ENCODE results near the gene RABL6.
A peak's percentile ranks its signal among the peaks of the same experiment; 100 is the strongest.
"Not testable (repeated sequence)": the region's sequence is repeated elsewhere in the genome, so short reads cannot be mapped to it uniquely, and the experiment has no call there.

Gene RABL6

DNA sequence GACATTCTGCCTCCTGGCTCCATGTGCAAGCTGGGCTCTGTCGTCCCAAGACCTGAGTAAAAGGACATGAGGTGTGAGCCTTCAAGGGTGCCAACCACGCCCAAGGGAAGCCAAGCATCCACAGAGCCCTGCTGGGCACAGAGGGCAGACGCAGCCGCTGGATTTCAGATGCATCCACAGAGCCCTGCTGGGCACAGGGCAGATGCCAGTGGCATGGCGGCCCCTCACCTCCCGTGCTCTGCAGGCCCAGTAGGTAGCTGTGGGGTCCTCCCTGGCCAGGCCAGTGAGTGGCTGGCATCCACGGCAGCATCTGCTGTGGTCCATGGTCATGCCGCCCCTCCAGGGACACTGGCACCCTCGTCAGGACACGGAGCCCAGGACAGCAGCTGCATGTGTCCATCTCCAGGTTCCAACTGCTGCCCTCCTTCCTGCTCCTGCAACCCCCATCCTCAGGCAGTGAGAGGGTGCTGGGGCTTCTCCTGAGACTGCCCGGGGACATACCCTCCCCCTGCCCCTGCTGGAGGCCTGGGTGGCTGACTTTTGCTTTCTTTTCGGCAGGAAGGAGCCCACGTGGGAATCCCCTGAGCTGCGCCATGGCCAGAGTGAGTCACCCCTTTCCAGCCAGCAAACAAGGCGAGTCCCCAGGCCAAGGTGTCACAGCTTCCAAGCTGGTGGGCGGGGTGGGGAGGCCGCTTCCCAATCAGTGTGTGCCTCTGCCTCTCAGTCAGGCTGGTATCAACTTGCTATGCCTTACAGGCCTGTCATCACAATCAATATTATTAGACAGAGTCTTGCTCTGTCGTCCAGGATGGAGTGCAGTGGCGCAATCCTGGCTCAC, 74.6 kb downstream of the RABL6 start:
- Histone ChIP-seq H3K27ac (ENCODE audit: low read length) (no peak overlapping the region), H3K36me3 (ENCODE audit: control insufficient read depth, low read depth, low read length) (no peaks in the 10 kb centered on the region), H3K4me3 (ENCODE audit: low read length) (no peak overlapping the region), H3K4me1 (ENCODE audit: control insufficient read depth, low read depth, low read length) (no peaks in the 10 kb centered on the region), H3K9ac (ENCODE audit: low read length) (no peak overlapping the region), H3K27me3 (ENCODE audit: control insufficient read depth, insufficient read depth, low read length) (no peaks in the 10 kb centered on the region), H3K9me3 (ENCODE audit: control insufficient read depth, low read depth, low read length) (no peaks in the 10 kb centered on the region)

DNA sequence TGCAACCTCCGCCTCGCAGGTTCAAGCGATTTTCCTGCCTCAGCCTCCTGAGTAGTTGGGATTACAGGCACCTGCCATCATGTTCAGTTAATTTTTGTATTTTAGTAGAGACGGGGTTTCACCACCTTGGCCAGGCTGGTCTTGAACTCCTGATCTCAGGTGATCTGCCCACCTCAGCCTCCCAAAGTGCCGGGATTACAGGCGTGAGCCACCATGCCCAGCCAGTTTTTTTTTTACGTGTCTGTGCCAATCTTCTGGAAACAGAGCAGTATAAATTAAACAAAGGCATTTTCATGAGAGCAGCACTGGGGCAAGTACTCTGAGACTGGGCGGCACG, 75.2 kb downstream of the RABL6 start:
- not testable (repeated sequence) for H3K36me3 ChIP-seq (ENCODE audit: control insufficient read depth, low read depth, low read length); H3K4me3 ChIP-seq (ENCODE audit: low read length); H3K4me1 ChIP-seq (ENCODE audit: control insufficient read depth, low read depth, low read length); H3K9me3 ChIP-seq (ENCODE audit: control insufficient read depth, low read depth, low read length); H3K27ac ChIP-seq (ENCODE audit: low read length); H3K27me3 ChIP-seq (ENCODE audit: control insufficient read depth, insufficient read depth, low read length); H3K9ac ChIP-seq (ENCODE audit: low read length)

DNA sequence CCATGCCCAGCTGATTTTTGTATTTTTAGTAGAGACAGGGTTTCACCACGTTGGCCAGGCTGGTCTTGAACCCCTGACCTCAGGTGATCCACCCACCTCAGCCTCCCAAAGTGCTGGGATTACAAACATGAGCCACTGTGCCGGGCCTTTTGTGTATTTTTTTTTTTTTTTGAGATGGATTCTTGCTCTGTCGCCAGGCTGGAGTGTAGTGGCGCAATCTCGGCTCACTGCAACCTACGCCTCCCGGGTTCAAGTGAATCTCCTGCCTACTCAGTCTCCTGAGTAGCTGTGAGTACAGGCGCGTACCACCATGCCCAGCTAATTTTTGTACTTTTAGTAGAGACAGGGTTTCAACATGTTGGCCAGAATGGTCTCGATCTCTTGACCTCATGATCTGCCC, 75.9 kb downstream of the RABL6 start:
- not testable (repeated sequence) for H3K9me3 ChIP-seq (ENCODE audit: control insufficient read depth, low read depth, low read length); H3K27me3 ChIP-seq (ENCODE audit: control insufficient read depth, insufficient read depth, low read length); H3K27ac ChIP-seq (ENCODE audit: low read length); H3K36me3 ChIP-seq (ENCODE audit: control insufficient read depth, low read depth, low read length); H3K9ac ChIP-seq (ENCODE audit: low read length); H3K4me1 ChIP-seq (ENCODE audit: control insufficient read depth, low read depth, low read length); H3K4me3 ChIP-seq (ENCODE audit: low read length)

DNA sequence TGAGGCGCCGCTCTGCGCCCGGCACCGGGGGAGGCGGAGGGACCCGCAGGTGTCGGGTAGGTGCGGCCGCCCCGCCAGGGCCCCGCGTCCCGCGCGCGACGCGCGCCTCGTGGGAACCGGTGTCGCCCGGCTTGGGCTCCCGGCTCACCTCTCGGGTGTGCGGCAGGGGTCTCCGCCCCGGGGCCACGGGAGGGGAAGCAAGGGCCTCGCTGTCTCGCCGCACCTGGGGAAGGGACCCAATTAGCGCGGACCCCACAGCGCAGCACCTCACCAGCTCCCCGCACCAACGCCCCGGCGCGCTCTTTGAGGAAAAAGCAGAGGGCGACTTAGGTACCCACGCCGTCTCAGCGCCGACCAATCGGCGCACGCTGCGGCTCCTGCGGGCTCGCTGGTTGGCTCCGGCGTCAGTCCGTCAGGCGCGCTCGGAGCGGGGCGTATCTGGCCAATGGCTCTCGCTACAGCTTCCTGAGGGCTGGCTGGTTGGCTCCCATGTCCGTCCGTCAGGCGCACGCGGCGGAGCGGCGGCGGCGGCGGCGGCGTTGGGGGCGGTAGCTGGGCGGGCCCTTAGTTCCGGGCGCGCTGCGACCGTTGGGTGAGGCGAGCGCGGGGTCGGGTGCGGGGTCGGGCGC, 78.3 kb downstream of the RABL6 start, which contains the start of gene TRAF2:
Gene TRAF2, plus strand, starts transcription at position 567 of the 629 bp plus-strand sequence. CDS start 12,225 bp downstream, outside the sequence.
- Histone ChIP-seq H3K9ac (ENCODE audit: low read length) (peak within 1 kb of the TSS; percentile 79), H3K27ac (ENCODE audit: low read length) (no peak within 1 kb of the TSS), H3K4me3 (ENCODE audit: low read length) (peak within 1 kb of the TSS; percentile 81), H3K27me3 (ENCODE audit: control insufficient read depth, insufficient read depth, low read length) (no peaks in the 10 kb centered on the region), H3K4me1 (ENCODE audit: control insufficient read depth, low read depth, low read length) (no peaks in the 10 kb centered on the region), H3K9me3 (ENCODE audit: control insufficient read depth, low read depth, low read length) (no peaks in the 10 kb centered on the region), H3K36me3 (ENCODE audit: control insufficient read depth, low read depth, low read length) (no peaks in the 10 kb centered on the region)

DNA sequence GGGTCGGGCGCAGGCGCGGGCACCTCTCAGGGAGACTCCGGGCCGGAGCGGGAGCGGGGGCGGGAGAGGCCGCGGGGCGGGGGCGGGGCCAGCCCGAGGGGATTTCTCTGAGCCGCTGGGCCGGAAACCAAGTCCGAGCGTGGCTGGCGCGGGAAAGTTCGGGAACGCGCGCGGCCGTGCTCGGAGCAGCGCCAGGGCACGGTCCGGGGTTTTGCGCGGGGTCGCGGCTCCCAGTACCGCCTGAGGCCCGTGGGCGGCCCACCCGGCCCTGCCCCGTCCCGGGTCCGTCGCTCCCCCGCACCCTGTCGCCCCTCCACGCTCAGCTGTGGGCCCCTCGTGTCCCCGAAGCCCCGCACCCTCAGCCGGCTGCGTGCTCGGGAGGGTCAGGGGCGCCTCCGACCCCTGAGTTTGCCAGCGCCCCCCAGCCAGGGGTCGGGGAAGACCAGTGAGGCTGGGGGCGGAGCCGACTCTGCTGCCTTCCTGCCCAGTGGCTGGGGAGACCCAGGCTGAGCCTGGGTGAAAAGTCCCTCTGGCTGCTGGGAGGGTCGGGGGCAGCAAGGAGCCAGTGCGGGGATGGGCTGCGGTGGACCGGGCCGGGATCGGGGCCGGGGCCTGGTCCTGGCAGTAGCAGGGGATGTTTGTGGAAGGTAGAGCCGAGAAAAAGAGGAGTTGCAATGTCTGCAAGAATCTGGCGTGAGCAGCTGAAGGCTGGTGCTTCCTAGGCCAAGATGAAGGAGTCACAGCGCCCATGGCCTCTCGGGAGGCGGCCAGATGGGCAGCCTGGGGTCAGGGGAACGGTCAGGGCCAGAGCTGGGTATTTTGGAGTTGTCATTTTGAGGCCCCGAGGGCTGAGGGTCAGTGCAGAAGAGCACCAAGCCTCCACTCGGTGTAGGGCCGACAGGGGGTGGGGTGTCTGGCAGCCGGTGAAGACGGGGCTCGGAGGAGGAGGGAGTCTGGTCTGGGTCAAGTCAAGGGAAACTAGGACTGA, 79.2 kb downstream of the RABL6 start:
- Histone ChIP-seq H3K9me3 (ENCODE audit: control insufficient read depth, low read depth, low read length) (no peaks in the 10 kb centered on the region), H3K27ac (ENCODE audit: low read length) (no peak overlapping the region), H3K4me3 (ENCODE audit: low read length) (peak overlapping the region; percentile 77), H3K27me3 (ENCODE audit: control insufficient read depth, insufficient read depth, low read length) (no peaks in the 10 kb centered on the region), H3K4me1 (ENCODE audit: control insufficient read depth, low read depth, low read length) (no peaks in the 10 kb centered on the region), H3K9ac (ENCODE audit: low read length) (peak overlapping the region; percentile 79), H3K36me3 (ENCODE audit: control insufficient read depth, low read depth, low read length) (no peaks in the 10 kb centered on the region)

DNA sequence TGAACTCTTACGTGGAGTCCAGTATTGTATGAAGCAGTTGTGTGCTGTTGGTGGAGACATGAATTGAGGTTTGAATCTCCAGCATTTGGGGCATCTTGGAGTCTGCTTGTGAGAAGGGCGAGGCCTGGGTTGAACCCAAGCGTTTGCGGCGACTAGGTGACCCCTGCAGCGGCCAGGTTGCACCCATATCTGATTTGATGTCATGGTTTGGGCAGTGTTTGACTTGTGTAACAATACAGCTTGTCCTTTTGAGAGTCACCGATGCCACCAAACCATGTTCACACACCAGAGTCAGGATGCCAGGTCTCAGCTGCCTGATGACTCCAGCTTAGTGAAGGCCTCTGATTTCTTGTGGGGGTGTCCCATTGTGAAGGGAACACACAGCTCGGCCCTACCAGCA, 80.7 kb downstream of the RABL6 start:
- no peaks in the 10 kb centered on the region for H3K36me3 ChIP-seq (ENCODE audit: control insufficient read depth, low read depth, low read length)
- H3K4me1 ChIP-seq (ENCODE audit: control insufficient read depth, low read depth, low read length): no peaks in the 10 kb centered on the region
- H3K27me3 ChIP-seq (ENCODE audit: control insufficient read depth, insufficient read depth, low read length): no peaks in the 10 kb centered on the region
- H3K4me3 ChIP-seq (ENCODE audit: low read length): no peak overlapping the region
- H3K9me3 ChIP-seq (ENCODE audit: control insufficient read depth, low read depth, low read length): no peaks in the 10 kb centered on the region
- no peak overlapping the region for H3K9ac ChIP-seq (ENCODE audit: low read length)
- no peak overlapping the region for H3K27ac ChIP-seq (ENCODE audit: low read length)

DNA sequence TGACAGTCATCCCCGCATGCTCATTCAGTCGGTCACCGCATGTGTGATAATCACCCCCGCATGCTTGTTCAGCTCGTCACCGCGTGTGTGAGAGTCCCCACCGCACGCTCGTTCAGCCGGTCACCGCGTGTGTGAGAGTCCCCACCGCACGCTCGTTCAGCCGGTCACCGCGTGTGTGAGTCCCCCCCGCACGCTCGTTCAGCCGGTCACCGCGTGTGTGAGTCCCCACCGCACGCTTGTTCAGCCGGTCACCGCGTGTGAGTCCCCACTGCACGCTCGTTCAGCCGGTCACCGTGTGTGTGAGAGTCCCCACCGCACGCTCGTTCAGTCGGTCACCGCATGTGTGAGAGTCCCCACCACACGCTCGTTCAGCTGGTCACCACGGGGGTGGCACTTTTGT, 82.1 kb downstream of the RABL6 start:
- no peaks in the 10 kb centered on the region for H3K27me3 ChIP-seq (ENCODE audit: control insufficient read depth, insufficient read depth, low read length)
- no peaks in the 10 kb centered on the region for H3K9me3 ChIP-seq (ENCODE audit: control insufficient read depth, low read depth, low read length)
- no peak overlapping the region for H3K9ac ChIP-seq (ENCODE audit: low read length)
- H3K4me3 ChIP-seq (ENCODE audit: low read length): no peak overlapping the region
- H3K27ac ChIP-seq (ENCODE audit: low read length): no peak overlapping the region
- no peaks in the 10 kb centered on the region for H3K36me3 ChIP-seq (ENCODE audit: control insufficient read depth, low read depth, low read length)
- no peaks in the 10 kb centered on the region for H3K4me1 ChIP-seq (ENCODE audit: control insufficient read depth, low read depth, low read length)

DNA sequence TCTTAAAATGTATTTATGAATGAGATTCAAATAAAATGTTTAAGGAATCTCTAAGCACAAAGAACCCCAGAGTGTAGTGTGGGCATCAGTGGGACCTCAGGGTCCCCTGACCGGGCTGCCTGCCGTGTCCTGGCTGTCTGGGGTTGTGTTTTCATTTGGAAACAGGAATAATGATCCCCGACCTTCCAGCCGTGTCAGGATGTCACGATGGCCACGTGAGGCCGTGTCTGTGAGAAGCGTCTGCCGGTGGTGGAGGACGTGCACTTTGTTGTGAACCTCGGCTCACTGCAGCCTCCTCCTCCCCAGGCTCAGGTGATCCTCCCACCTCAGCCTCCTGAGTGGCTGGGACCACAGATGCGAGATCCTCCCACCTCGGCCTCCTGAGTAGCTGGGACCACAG, 82.9 kb downstream of the RABL6 start:
- no peak overlapping the region for H3K27ac ChIP-seq (ENCODE audit: low read length)
- no peaks in the 10 kb centered on the region for H3K9me3 ChIP-seq (ENCODE audit: control insufficient read depth, low read depth, low read length)
- H3K27me3 ChIP-seq (ENCODE audit: control insufficient read depth, insufficient read depth, low read length): no peaks in the 10 kb centered on the region
- no peak overlapping the region for H3K4me3 ChIP-seq (ENCODE audit: low read length)
- H3K9ac ChIP-seq (ENCODE audit: low read length): no peak overlapping the region
- H3K36me3 ChIP-seq (ENCODE audit: control insufficient read depth, low read depth, low read length): no peaks in the 10 kb centered on the region
- no peaks in the 10 kb centered on the region for H3K4me1 ChIP-seq (ENCODE audit: control insufficient read depth, low read depth, low read length)
